OCI-LY1 (cell line): ENCODE measurements around the gene NRGN.

Source experiments
- EZH2 ChIP-seq: fragments of 200-600 bp; sonication (generic), shearing (Covaris generic); IDR thresholded peaks from 2 replicates; pipeline ENCODE4 v1.8.0; 2017; ENCODE audit warnings: borderline replicate concordance, mixed run types, mild to moderate bottlenecking, antibody characterized with exemption, low read length, moderate library complexity, mixed read lengths
- TF ChIP-seq, protein P1 (sequence below): fragments of 200-600 bp; sonication (generic), shearing (Covaris generic); IDR thresholded peaks from 2 replicates; pipeline ENCODE4 v1.5.1; 2017; ENCODE audit warnings: mild to moderate bottlenecking, antibody characterized with exemption, low read length, moderate library complexity, mixed read lengths

DNA sequence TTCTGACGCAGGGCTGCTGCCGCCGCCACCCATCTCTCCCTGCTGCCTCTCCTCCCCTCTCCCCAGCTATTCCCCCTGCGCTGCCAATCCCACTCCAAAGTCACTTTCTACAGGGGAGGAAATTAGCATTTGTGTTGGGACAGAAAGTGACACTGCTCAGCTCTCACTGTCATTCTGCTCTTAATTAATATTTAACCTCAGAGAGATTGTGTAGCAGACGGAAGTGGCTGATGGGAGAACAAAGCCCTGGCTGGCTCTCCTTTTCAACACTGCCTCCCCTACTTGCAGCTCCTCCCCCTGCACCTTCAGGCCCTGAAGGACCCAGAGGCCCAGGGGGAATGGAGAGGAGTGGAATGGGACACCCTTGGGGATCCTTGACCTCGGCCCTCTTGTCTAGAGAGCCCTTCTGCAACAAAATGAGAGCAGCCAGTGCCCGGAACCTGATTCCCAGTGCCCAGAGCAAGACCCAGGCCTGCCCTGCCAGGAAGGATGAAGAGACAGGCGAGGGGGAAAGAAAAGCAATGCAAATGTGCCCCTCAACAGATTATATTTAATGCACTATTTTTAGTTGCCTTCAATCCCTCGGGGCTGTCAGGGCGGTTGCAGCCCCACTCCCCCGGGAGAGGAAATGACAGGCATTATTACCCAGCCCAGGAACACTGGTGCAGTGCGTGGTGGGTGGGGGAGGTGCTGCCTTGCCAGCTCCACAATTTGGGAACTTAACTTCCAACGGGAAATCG, 14.6 kb upstream of the NRGN start:
- TF ChIP-seq, protein P1, sequence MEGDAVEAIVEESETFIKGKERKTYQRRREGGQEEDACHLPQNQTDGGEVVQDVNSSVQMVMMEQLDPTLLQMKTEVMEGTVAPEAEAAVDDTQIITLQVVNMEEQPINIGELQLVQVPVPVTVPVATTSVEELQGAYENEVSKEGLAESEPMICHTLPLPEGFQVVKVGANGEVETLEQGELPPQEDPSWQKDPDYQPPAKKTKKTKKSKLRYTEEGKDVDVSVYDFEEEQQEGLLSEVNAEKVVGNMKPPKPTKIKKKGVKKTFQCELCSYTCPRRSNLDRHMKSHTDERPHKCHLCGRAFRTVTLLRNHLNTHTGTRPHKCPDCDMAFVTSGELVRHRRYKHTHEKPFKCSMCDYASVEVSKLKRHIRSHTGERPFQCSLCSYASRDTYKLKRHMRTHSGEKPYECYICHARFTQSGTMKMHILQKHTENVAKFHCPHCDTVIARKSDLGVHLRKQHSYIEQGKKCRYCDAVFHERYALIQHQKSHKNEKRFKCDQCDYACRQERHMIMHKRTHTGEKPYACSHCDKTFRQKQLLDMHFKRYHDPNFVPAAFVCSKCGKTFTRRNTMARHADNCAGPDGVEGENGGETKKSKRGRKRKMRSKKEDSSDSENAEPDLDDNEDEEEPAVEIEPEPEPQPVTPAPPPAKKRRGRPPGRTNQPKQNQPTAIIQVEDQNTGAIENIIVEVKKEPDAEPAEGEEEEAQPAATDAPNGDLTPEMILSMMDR, result no peak
- TF ChIP-seq EZH2, result no peak
